ENCODE data around the gene CCZ1B. TPM values are rescaled to one million over a fixed set of nuclear protein-coding genes. Genes with fewer than 3 reads are reported as not detected.

Gene CCZ1B
- total RNA-seq = 50.6 and 56.4 TPM in 2 replicates

DNA sequence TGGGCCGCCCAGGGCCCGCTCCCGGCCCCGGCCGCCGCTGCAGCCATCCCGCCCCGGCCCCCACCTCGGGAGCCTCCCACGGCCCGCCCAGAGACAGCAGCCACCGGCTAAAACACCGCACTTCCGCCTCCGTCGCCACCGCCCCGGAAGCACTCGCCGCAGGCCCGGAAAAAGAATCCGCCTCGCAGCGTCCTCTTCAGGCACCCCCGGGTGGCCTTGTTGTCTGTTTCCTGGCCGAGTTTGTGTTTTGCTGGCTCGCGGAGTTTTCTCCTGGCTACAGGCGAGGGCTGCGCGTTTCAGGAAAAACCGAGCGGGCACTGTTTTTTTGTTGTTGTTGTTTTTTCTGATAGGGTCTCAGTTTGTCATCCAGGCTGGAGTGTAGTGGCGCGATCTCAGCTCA is at the start of gene CCZ1B:
Gene CCZ1B (minus strand): TSS at position 125 of the 400 bp plus-strand sequence. CDS start 78 bp downstream, at position 47.

DNA sequence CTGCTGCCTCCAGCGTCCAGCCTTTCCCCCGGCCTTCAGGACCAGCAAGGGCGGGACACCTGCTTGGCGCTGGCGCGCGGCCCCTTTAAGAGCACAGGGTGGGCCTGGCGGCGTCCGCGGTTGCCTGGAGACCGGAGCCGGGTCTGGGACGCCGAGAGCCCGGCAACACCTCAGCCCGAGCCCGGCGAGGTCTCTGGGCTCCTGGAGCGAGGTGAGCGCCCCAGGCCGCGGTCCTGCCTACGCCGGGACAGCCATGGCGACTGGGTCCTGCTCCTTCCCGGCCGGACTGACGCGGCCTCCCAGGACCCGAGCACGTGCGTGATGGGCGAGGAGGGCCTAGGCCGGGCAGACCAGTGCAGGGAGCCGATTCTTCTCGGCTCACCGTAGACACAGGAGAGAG is 72.1 kb downstream of the CCZ1B start, which contains the start of gene RSPH10B2:
Gene RSPH10B2 (plus strand): TSS at position 140 of the 400 bp plus-strand sequence. CDS start 3,575 bp downstream, outside the sequence.

Other genes with a start within 250 kb of the CCZ1B start
- 30.1 and 36.9 TPM in 2 replicates for gene ZDHHC4, start 248.8 kb downstream of the CCZ1B start, total RNA-seq
- gene INTS15, start 236.3 kb downstream of the CCZ1B start, total RNA-seq = 20.5 and 26.5 TPM in 2 replicates
- 0.29 and 0.65 TPM in 2 replicates for gene ZNF853, start 210.7 kb downstream of the CCZ1B start, total RNA-seq
- gene ZNF316, start 189.0 kb downstream of the CCZ1B start, total RNA-seq = 11.9 and 15.4 TPM in 2 replicates
- gene ZNF12, start 119.3 kb downstream of the CCZ1B start, total RNA-seq = 16.2 and 23.8 TPM in 2 replicates
- gene RSPH10B2, start 72.2 kb downstream of the CCZ1B start, total RNA-seq = 0.38 TPM in 1 of 2 replicates, not detected in the other